Activated naive CD4-positive, alpha-beta T cell treated with anti-CD3 and anti-CD28 coated beads, Interleukin-2, amount 50 U/mL, for 24 hours (primary cell): Measurements from ENCODE around the gene RGP1.
A peak's percentile ranks its signal among the peaks of the same experiment; 100 is the strongest.

Experiments used
- H3K27ac Mint-ChIP-seq: one replicate; pipeline ENCODE4 v1.8.0; 2021; ENCODE audit warnings: mild to moderate bottlenecking, mixed read lengths
- H3K27me3 Mint-ChIP-seq: one replicate; pipeline ENCODE4 v1.8.0; 2021; ENCODE audit warnings: mixed read lengths
- H3K36me3 Mint-ChIP-seq: one replicate; pipeline ENCODE4 v1.8.0; 2021; ENCODE audit warnings: mixed read lengths
- H3K4me1 Mint-ChIP-seq: one replicate; pipeline ENCODE4 v1.8.0; 2021; ENCODE audit warnings: mixed read lengths
- H3K4me3 Mint-ChIP-seq: one replicate; pipeline ENCODE4 v1.8.0; 2021; ENCODE audit warnings: mild to moderate bottlenecking, mixed read lengths
- H3K9me3 Mint-ChIP-seq: one replicate; pipeline ENCODE4 v1.8.0; 2021; ENCODE audit warnings: mixed read lengths

RGP1 gene

DNA sequence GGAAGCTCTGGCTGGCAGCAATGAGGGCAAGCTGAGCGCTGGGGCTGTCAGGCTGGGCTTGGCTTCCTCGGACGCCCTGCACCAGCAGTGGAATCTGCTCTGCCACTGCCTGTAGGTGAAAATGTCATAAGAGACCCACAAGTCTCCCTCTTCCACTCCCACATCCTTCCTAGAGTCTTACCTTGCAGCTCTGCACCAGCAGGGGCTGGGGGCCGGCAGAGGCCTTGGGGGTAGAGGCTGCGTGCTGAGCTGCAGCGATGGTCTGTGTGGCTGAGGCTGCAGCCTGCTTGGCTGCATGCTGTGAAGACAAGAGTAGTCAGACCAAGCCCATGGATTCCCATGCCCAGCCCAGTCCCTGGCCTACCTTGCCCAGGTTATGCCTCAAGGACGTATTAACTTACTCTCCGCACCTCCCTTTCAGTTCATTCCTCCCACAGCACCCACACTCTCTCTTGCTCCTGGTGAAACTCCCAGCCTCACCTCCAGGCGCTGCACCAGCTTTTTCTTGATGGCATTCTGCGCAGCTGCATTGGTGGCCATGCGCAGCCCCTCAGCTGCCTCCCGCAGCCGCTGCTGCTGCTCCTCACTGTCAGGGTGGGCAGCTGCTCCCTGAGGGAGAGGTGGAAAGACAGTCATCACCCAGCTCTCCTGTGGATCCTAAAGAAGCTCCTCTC, 34.4 kb upstream of the RGP1 start:
- Mint-ChIP-seq H3K27me3 (no peaks in the 10 kb centered on the region), H3K9me3 (no peaks in the 10 kb centered on the region), H3K4me1 (no peaks in the 10 kb centered on the region), H3K36me3 (peaks cover 22% of the 10 kb centered on the region), H3K4me3 (no peak overlapping the region), H3K27ac (no peak overlapping the region)

DNA sequence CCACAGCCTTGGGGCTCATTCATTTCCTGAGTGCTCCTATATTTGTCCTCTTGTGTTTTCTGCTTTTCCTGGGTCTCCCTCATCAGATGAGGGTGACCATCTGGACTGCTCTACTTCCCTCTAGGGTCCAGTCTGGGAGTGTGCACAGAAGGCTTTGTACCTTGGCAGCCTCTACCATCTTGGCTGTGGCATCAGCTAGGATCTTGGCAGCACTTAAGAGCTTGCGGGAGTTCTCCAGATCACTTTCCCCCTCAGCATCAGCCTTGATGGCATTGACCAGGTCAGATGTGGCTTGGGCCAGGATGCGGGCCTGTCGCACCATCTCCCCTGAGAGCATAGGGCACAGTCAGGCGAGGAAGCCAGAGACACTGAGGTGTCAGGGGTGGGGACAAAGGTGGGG, 32.9 kb upstream of the RGP1 start:
- Mint-ChIP-seq H3K4me3 (no peak overlapping the region), H3K36me3 (peaks cover 18% of the 10 kb centered on the region), H3K9me3 (no peaks in the 10 kb centered on the region), H3K27ac (no peak overlapping the region), H3K27me3 (no peaks in the 10 kb centered on the region), H3K4me1 (no peaks in the 10 kb centered on the region)

DNA sequence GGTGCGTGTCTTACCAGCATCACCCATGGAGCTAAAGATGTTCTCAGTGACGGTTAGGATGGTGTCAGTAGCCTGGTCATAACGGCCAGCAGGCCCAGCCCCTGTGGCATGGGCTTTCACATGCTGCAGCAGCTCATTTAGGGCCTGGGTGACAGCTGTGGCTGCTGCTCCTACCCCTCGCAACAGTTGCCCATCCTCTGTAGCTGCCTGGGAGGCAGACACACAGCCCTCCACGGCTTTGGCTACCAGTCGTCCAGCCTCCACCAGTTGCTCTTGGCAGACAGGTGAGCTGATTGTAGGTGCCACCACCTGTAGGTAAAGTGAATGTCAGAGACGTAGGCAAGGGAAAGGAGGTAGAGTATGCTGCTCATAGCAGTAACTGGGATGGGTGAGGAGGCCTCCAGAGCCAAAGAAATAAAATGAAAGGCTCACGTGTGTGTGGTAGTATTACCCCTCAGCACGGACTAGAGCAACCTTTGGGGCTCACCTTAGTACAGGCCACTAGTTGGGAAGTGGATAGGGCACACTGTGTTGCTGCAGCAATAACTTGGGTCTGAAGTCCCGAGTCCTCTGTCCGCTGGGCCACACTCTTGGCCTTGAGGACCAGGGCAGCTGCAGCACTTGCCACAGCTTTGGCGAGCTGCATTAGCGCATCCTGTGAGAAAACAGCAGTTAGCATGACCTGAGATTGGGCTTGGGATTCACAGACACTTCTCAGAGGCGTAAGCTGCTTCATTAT, 31.8 kb upstream of the RGP1 start:
- H3K27me3 Mint-ChIP-seq: no peaks in the 10 kb centered on the region
- H3K36me3 Mint-ChIP-seq: peaks cover 16% of the 10 kb centered on the region
- no peaks in the 10 kb centered on the region for H3K9me3 Mint-ChIP-seq
- no peak overlapping the region for H3K27ac Mint-ChIP-seq
- H3K4me3 Mint-ChIP-seq: no peak overlapping the region
- H3K4me1 Mint-ChIP-seq: no peaks in the 10 kb centered on the region

DNA sequence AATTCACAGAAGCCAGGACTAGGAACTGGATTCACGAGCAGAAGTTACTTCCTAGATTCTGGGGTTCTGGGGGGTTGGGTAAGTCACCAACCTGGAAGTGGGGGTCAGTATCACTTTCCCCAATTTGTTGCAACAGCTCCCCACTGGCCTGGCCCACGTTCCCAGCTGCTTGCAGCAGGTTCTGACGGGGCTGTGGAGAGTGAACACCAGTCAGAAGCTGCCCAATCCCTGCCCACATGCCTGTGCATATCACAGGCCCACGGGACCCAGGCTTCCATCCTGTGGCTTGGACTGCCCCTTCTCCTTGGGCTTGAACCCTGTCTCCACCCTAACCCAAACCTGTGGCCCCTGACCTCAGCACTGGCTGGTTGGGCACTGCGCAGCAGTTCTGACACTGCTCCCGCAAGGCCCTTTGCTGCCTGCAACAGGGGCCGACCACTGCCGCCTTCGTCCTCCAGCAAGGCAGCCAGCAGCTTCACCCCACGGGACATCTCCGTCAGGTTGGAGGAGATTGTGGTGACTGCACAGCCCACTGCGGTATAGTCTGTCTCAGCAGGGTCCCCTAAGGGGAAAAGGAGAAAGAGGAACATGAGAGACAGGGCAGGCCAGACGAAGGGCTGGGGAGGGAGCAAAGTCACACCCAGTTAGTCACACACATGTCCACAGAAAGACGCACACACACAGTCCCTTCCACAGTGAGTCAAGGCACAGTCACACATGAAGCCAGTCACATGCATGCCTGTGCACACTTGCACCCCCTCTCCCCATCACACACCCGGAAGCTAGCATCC, 30.2 kb upstream of the RGP1 start:
- peaks cover 15% of the 10 kb centered on the region for H3K36me3 Mint-ChIP-seq

DNA sequence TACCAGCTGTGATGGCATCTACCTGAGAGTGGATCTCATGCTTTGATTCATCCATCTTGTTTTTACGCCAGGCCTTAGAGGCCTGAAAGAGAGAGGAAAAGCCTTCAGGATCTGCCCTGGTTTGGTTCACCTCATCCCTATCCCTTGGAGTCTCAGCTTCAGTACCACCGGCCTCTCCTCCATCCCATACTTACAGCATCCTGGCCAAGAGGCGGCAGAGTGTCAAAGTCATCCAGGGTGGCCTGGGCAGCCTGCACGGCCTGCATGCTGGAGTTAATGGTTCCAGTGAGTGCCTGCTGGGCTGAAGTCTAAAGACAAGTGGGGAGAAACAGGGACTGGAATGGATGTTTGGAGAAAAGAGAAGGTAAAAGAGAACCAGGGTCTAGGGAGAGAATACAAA, 29.5 kb upstream of the RGP1 start:
- H3K27ac Mint-ChIP-seq: no peak overlapping the region
- peaks cover 18% of the 10 kb centered on the region for H3K36me3 Mint-ChIP-seq
- H3K27me3 Mint-ChIP-seq: no peaks in the 10 kb centered on the region
- H3K4me1 Mint-ChIP-seq: no peaks in the 10 kb centered on the region
- H3K9me3 Mint-ChIP-seq: no peaks in the 10 kb centered on the region
- no peak overlapping the region for H3K4me3 Mint-ChIP-seq

More for the DNA sequence above, 30.2 kb upstream of the RGP1 start:
- Mint-ChIP-seq H3K4me3 (no peak overlapping the region), H3K27ac (no peak overlapping the region), H3K4me1 (no peaks in the 10 kb centered on the region), H3K9me3 (no peaks in the 10 kb centered on the region), H3K27me3 (no peaks in the 10 kb centered on the region)

DNA sequence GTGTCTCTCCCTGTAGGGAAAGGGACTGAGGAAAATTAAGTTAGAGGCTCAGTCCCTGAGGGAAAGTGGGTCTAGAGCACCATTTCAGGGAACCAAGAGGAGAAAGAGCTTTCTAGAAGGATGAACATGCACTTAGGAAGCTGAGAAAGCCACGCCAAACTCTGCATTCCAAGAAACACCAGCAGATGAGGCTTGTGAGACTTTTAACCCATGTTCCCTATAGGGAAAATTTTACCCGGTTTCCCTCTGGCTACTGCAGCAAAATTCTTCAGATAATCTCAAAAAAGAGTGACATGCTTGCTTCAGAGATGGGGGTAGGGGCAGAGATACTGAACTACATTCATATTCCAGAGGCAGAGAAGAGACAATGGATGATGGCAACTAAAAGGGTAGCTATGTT, 25.7 kb upstream of the RGP1 start:
- H3K27ac Mint-ChIP-seq: no peak overlapping the region
- H3K9me3 Mint-ChIP-seq: no peaks in the 10 kb centered on the region
- no peaks in the 10 kb centered on the region for H3K4me1 Mint-ChIP-seq
- H3K36me3 Mint-ChIP-seq: peaks cover 9% of the 10 kb centered on the region
- H3K4me3 Mint-ChIP-seq: no peak overlapping the region
- H3K27me3 Mint-ChIP-seq: no peaks in the 10 kb centered on the region

DNA sequence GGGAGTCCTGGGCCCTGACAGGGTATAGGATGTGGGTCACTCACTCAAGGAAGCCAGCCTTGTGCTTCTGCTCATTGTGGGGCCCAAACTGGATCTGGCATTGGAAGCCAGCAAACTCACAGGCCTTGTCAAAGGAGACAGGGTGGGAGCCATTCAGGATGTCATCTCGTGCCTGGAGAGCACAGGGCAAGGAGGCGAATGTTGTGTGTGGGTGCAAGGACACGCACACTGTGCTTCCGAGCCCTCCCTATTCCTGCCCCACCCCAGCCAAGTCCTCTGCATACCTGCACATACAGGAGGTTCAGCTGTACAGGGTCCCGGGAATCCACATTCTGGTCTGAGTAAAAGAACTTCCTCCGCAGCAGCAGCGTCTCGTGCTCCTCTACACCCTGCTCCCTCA, 25.2 kb upstream of the RGP1 start:
- no peak overlapping the region for H3K27ac Mint-ChIP-seq
- H3K4me1 Mint-ChIP-seq: no peaks in the 10 kb centered on the region
- no peaks in the 10 kb centered on the region for H3K27me3 Mint-ChIP-seq
- H3K9me3 Mint-ChIP-seq: no peaks in the 10 kb centered on the region
- H3K36me3 Mint-ChIP-seq: peaks cover 9% of the 10 kb centered on the region
- no peak overlapping the region for H3K4me3 Mint-ChIP-seq

DNA sequence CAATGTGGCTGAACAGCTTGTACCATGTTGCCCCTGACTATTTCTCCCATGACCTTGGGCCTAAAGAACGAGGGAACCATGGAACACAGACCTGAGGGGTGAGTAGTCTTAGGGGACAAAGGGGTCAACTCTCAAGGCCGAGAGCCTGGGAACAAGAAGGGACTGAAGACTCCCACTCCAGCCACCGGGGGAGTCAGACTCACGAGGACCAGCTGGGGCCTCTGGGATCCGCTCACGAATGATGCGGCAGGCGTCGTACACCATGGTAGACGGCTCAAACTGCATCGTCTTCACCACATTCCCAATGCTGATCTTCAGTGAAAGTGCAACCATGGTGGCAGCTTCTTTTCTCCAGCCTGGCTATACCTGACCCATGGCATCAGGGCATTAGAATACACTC, 23.7 kb upstream of the RGP1 start:
- Mint-ChIP-seq H3K27me3 (no peaks in the 10 kb centered on the region), H3K4me1 (no peaks in the 10 kb centered on the region), H3K36me3 (peaks cover 9% of the 10 kb centered on the region), H3K9me3 (no peaks in the 10 kb centered on the region), H3K27ac (no peak overlapping the region), H3K4me3 (no peak overlapping the region)

DNA sequence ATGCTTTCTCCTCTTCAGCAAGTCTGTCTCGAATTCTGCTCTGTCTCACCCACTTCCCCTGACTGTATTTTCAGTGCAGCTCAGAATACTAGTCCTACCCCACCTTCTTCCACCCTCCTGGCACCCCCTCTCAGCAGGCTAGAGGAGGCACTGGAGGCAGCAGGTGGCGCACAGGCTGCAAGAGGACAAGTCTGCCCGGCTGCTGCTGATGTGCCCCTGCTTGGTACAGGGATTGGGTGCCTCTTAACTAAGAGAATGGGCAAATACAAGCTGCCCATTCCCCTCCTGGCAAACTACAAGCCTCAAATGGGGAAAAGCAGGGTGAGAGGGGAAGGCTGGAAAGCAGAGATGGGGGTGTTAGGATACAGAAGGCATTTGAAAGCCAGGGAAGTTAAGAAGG, 22.2 kb upstream of the RGP1 start:
- H3K27me3 Mint-ChIP-seq: no peaks in the 10 kb centered on the region
- H3K4me3 Mint-ChIP-seq: peak overlapping the region; percentile 49
- peaks cover 7% of the 10 kb centered on the region for H3K4me1 Mint-ChIP-seq
- peak overlapping the region; percentile 60 for H3K27ac Mint-ChIP-seq
- peaks cover 8% of the 10 kb centered on the region for H3K36me3 Mint-ChIP-seq
- H3K9me3 Mint-ChIP-seq: no peaks in the 10 kb centered on the region

DNA sequence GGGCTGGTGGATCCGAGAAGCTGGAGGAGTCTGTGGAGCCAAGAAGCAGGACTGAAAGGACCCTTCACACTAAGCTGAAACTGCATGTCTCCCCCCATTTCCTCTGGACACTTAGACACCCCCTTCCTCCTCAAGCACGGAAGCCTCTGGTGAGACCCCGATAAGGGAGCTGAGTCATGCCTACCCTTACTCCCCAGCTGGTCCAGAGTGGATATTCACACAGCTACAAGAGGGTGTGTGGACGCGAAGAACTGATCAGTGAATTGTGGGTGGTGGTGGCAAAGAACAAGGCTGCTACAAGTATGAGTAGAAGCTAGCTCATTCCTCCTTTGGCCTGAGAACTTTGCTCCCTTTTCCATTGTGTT, 21.4 kb upstream of the RGP1 start:
- Mint-ChIP-seq H3K27me3 (no peaks in the 10 kb centered on the region), H3K36me3 (peaks cover 8% of the 10 kb centered on the region), H3K4me1 (peaks cover 7% of the 10 kb centered on the region)

DNA sequence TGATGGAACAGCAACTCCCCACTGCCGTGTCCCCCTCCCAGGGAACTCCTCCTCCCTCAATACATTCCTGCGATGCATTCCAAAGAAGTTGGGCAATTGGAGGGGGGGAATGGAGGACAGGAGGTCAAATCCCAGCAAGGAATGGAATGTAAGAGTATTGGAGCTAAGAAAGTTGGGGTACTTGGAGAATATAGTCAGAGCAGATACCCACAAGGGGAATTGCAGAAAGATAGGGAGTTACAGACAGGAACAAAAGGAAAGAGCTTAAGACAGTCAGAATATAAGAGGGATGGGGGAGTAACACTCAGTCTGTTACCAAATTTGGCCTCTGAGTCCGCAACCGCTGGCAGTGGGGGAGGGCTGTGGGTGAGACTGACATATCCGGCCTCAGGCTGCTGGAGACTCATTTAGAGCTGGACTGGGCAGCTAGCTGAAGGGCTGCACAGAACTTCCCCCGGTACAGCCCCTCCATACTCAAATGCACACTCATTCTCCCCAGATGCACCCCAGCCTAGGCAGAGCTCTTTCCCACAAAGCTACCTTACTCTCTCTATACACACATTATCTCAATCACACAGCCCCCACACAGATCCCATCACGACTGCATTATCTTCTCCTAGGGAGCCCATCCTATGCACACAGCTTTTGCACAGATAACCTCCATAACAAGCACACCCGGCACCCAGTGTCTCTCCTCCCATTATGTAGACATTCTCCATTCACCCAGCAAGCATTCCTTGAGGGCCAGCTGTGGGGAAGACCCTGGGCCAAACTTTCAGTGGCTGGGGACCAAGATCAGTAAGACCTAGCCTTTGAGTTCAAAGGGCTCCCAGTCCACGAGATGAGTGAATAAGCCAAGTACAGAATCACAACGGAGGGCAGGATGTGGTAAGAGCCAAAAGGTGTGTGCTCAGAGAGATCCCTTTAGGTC, 20.8 kb upstream of the RGP1 start:
- Mint-ChIP-seq H3K4me3 (no peak overlapping the region), H3K27ac (no peak overlapping the region), H3K4me1 (peaks cover 13% of the 10 kb centered on the region), H3K9me3 (no peaks in the 10 kb centered on the region), H3K36me3 (peaks cover 8% of the 10 kb centered on the region), H3K27me3 (no peaks in the 10 kb centered on the region)

More for the DNA sequence above, 21.4 kb upstream of the RGP1 start:
- no peak overlapping the region for H3K4me3 Mint-ChIP-seq
- no peaks in the 10 kb centered on the region for H3K9me3 Mint-ChIP-seq
- no peak overlapping the region for H3K27ac Mint-ChIP-seq

DNA sequence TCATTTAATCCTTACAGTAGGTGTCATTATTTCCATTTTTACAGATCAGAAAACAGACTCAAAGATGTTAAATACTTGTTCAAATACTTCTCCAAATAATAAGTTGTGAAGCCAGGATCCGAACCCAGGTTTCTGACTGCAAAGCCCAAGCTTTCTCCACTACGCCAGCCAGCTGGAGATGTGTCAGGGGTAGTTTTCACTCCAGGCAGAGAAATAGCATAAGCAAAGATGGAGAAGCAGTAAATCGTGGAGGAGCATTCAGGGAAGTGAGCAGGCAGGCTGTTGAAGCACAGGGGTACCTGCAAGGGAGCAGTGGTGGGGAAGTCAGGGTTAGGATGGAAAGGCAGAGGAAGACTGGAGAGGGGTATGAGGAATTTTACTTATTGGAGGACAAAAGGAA, 20.0 kb upstream of the RGP1 start:
- Mint-ChIP-seq H3K27ac (no peak overlapping the region), H3K36me3 (peaks cover 6% of the 10 kb centered on the region), H3K9me3 (no peaks in the 10 kb centered on the region), H3K4me3 (no peak overlapping the region), H3K4me1 (peaks cover 18% of the 10 kb centered on the region), H3K27me3 (no peaks in the 10 kb centered on the region)

DNA sequence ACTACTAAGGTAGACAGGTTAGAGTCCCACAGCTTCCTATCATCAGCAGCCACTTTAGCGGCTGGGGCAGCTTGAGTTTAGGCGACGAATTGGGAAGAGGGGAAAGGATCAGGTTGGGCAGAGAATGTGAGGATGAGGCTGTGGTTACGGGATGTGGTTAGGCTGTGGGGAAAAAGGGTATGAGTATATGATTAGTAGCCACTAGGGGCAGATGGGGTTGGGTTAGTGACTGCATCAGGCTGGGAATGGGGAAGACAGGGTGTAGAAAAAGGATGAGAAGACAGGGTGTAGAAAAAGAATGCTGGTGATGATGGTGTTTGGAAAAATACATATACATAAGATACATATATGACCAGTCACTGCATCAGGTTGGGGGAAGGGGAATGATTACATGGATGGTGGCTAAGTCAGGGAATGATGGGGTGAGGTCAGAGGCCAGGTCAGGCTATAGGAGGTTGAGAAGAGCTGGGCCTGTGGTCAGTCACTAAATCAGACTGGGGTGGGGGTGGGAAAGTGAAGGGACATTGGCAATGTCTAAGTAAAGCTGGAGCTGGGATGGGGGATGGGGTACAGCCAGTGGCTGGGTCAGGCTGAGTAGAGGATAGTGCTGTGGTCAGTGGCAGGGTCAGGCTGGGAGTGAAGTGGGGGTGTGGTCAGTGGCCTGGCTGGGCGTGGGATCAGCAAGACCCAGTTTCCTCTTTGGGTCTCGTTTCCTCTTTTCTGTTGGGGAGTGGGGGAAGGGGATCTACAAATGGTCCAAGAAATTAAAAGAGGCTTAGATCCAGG, 19.2 kb upstream of the RGP1 start:
- no peak overlapping the region for H3K4me3 Mint-ChIP-seq
- peaks cover 21% of the 10 kb centered on the region for H3K4me1 Mint-ChIP-seq
- H3K27ac Mint-ChIP-seq: peak overlapping the region; percentile 6
- H3K9me3 Mint-ChIP-seq: no peaks in the 10 kb centered on the region
- no peaks in the 10 kb centered on the region for H3K27me3 Mint-ChIP-seq
- H3K36me3 Mint-ChIP-seq: peaks cover 2% of the 10 kb centered on the region

DNA sequence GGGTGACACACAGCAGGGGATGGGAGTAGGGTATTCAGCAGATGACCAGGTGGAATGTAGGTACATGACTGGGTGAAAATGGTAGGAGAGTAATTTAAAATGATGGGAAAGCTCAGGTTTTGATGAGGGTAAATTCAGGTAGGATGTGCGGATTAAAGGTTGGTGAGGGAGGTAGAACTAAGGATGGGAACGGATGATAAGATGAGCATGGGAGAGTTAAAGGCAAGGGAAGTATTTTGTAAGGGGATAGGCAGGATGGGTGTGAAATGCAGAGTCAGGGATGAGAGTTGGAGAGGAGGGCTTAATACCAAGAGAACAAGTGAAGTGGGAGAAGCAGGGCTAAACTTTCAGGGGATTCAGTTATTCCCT, 18.6 kb upstream of the RGP1 start:
- H3K9me3 Mint-ChIP-seq: no peaks in the 10 kb centered on the region
- H3K27me3 Mint-ChIP-seq: no peaks in the 10 kb centered on the region
- peaks cover 22% of the 10 kb centered on the region for H3K4me1 Mint-ChIP-seq
- no peak overlapping the region for H3K4me3 Mint-ChIP-seq
- H3K36me3 Mint-ChIP-seq: peaks cover 4% of the 10 kb centered on the region
- peak overlapping the region; percentile 6 for H3K27ac Mint-ChIP-seq
